ENCODE measurements around the gene ITGAX. TPM values are rescaled to one million over a fixed set of nuclear protein-coding genes. Genes with fewer than 3 reads are reported as not detected.

The ITGAX gene
- total and polyA plus RNA-seq, 2 of the 8 experiments (the other 6 are each of a cell fraction or from before 2014, with no cell fraction given), result 0.30 TPM; not detected in 1

GRCh38 chr16:31397096-31397660 is 42.2 kb downstream of the ITGAX start:
- H2AK5ac ChIP-seq (ENCODE audit: low read depth, low read length), result no peak overlapping the region
- no peak for DNase-seq (ENCODE audit: low read depth in 1 of 2, low spot score in 2 of 2)
- no peak overlapping the region for H2BK15ac ChIP-seq (ENCODE audit: low read length)
- no peak overlapping the region for H3K14ac ChIP-seq (ENCODE audit: insufficient read length)
- POLR2A ChIA-PET (ENCODE audit: partially characterized antibody), result no interaction called here
- H3K36me3 ChIP-seq (ENCODE audit: control insufficient read depth in 2 of 4, insufficient read depth in 4 of 4, low read length in 3 of 4), result no peaks in the 10 kb centered on the region
- no peak for FAIRE-seq
- no peak overlapping the region; the same call in 1 of the 2 replicates for H2BK5ac ChIP-seq (ENCODE audit: low read depth, low read length)
- no peak overlapping the region for H3K27ac ChIP-seq (ENCODE audit: low read depth, low read length)
- WGBS, 2 experiments (ENCODE audit: extremely low coverage in 1 of 2, insufficient coverage in 1 of 2, insufficient read length in 1 of 2, insufficient replicate concordance in 2 of 2, low coverage in 1 of 2, low lambda C conversion rate in 2 of 2, missing lambda C conversion rate in 1 of 2), result 91% methylated on average over 16 of the region's 18 CpGs; no CpG with 5 or more reads in 1 of the 2 experiments
- H3K23me2 ChIP-seq (ENCODE audit: low read depth, low read length), result no peaks in the 10 kb centered on the region
- H4K20me1 ChIP-seq (replicated peaks in 1 of 2; ENCODE audit: control insufficient read depth in 1 of 2, insufficient read depth in 2 of 2, low read length in 2 of 2), result no peaks in the 10 kb centered on the region
- no peak overlapping the region for H3K18ac ChIP-seq (ENCODE audit: extremely low read depth, low read length)
- H3K23ac ChIP-seq (ENCODE audit: insufficient read length), result no peak overlapping the region
- H3K56ac ChIP-seq (replicated peaks; ENCODE audit: insufficient read length, low read depth, low read length), result no peak overlapping the region
- no peak overlapping the region for H3K4ac ChIP-seq (replicated peaks; ENCODE audit: insufficient read length, low read depth, low read length)
- H3K79me1 ChIP-seq (ENCODE audit: low read depth, low read length), result no peaks in the 10 kb centered on the region
- no peaks in the 10 kb centered on the region for H3K79me2 ChIP-seq (ENCODE audit: control insufficient read depth in 1 of 2, insufficient read depth in 2 of 2, low read length in 2 of 2)
- H3K27me3 ChIP-seq (replicated peaks in 1 of 4; ENCODE audit: control insufficient read depth in 3 of 4, extremely low read depth in 1 of 4, insufficient read depth in 3 of 4, low read length in 3 of 4), result no peaks in the 10 kb centered on the region
- H3K4me2 ChIP-seq (ENCODE audit: insufficient read depth in 1 of 2, low read depth in 2 of 2, low read length in 2 of 2), result no peak overlapping the region
- H2BK120ac ChIP-seq (replicated peaks; ENCODE audit: low read depth, low read length), result no peak overlapping the region
- H2BK20ac ChIP-seq (ENCODE audit: low read length), result no peak overlapping the region
- H4K8ac ChIP-seq (ENCODE audit: extremely low read depth, insufficient read depth, low read length), result no peak overlapping the region
- peaks cover 0 to 5% (median 2%) of the 10 kb centered on the region in 4 experiments; a peak in 2 of 7 replicates for H3K4me1 ChIP-seq (replicated peaks in 1 of 4; ENCODE audit: control insufficient read depth in 3 of 4, insufficient read depth in 4 of 4, low read length in 3 of 4)
- H4K91ac ChIP-seq (replicated peaks; ENCODE audit: insufficient read length, low read length), result no peak overlapping the region
- no peak overlapping the region for H2AFZ ChIP-seq (ENCODE audit: low read length)
- no peak overlapping the region for H4K5ac ChIP-seq (ENCODE audit: insufficient read length, low read depth, low read length)
- H2BK12ac ChIP-seq (ENCODE audit: low read depth, low read length), result no peak overlapping the region
- CTCF ChIA-PET (ENCODE audit: partially characterized antibody), result interaction anchor here (1.4 kb wide), 1 partner anchor 16 kb away, joined by 3 read pairs; no protein-coding TSS in a partner anchor
- H3K9ac ChIP-seq (replicated peaks in 1 of 4; ENCODE audit: extremely low read depth in 1 of 4, low read depth in 3 of 4, low read length in 3 of 4), result no peak overlapping the region
- no peak overlapping the region for H3K4me3 ChIP-seq (ENCODE audit: extremely low read depth in 1 of 4, insufficient read depth in 2 of 4, low read depth in 3 of 4, low read length in 4 of 4)
- no peaks in the 10 kb centered on the region for H3K9me3 ChIP-seq (ENCODE audit: insufficient read depth in 2 of 2, low read depth in 1 of 2, low read length in 1 of 2)
- no peak for TF ChIP-seq MAX (IDR thresholded peaks at IDR 0.05)
- TF ChIP-seq RNF2 (IDR thresholded peaks at IDR 0.05; ENCODE audit: borderline replicate concordance, low read depth, low read length, missing control alignments, poor library complexity, severe bottlenecking), result no peak
- TF ChIP-seq TBP (IDR thresholded peaks at IDR 0.05; ENCODE audit: low read depth, low read length), result no peak
- TF ChIP-seq ZNF274 (IDR thresholded peaks at IDR 0.05; ENCODE audit: borderline replicate concordance, extremely low read depth, low read length), result no peak
- TF ChIP-seq CBX5 (IDR thresholded peaks at IDR 0.05; ENCODE audit: low read depth, low read length), result no peak
- no peak for TF ChIP-seq CREB1 (IDR thresholded peaks at IDR 0.05)
- no peak for TF ChIP-seq BRCA1 (IDR thresholded peaks at IDR 0.05; ENCODE audit: low read depth, low read length)
- no peak for TF ChIP-seq HDAC2 (IDR thresholded peaks at IDR 0.05; ENCODE audit: borderline replicate concordance in 1 of 2, low read depth in 2 of 2, low read length in 2 of 2)
- no peak for TF ChIP-seq NANOG (IDR thresholded peaks at IDR 0.05; ENCODE audit: insufficient read depth, low read depth, low read length, poor library complexity, severe bottlenecking)
- no peak for TF ChIP-seq BCL11A (IDR thresholded peaks at IDR 0.05; ENCODE audit: low read depth in 2 of 2, low read length in 2 of 2)
- no peak for TF ChIP-seq CBX8 (IDR thresholded peaks at IDR 0.05; ENCODE audit: borderline replicate concordance, low read depth, low read length)
- no peak for TF ChIP-seq TEAD4 (IDR thresholded peaks at IDR 0.05; ENCODE audit: low read depth, low read length)
- no peak for TF ChIP-seq SIX5 (IDR thresholded peaks at IDR 0.05; ENCODE audit: low read depth, low read length)

Measured in H1 (cell line).